Measurements from ENCODE around the gene SLC22A5.
A peak's percentile ranks its signal among the peaks of the same experiment; 100 is the strongest.

Gene SLC22A5

DNA sequence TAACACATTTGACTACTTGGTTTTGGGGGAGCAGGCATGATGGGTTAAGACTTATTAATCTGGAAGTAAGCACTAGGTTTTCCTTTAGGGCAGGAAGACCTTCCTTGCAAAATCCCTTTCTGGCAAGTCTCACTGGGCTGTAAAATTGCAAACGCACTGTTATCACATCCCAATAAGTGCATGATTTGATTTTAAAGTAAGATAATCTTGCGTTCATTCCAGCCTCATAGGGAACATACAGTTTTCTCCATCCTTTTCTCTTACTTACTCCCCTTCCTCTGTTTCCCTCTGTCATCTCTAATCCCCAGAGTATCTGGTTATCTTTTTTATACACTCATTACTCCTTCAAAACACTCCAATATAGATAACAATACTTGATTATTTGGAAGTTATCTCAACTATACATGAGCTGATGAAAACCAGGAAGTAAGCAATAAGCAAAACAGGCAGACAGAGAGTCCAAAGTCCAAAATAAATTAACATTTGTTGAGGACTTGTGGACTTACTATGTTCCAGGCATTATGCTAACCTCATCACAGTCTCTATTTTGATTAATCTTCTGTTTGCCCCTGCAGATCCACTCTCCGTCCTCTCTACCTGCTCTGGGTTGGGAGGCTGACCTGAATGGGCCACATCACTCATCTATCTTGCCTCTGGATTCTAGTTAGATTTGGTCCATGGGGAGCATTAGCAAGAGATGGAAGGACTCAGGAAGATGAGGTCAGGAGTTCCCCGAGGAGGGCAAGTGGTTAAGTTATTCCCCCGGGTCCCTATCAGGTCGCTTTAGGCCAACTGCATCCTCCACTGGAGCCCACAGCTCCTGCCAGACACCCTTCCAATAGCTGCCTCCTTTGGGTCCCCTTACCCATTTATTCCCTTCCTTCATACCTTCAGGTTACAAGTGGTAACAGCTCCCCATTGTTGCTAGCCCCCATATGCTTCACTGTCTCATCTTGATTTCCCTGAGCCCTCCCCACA lies 60.2 kb downstream of the SLC22A5 start:
- Histone ChIP-seq H3K27me3 (ENCODE audit: control insufficient read depth in 5 of 5, insufficient read depth in 4 of 5, low read length in 5 of 5) (no peaks in the 10 kb centered on the region), H3K4me1 (ENCODE audit: control insufficient read depth in 5 of 5, insufficient read depth in 5 of 5, low read length in 5 of 5) (peaks cover 26 to 82% (median 58%) of the 10 kb centered on the region in 5 donors), H3K36me3 (ENCODE audit: control insufficient read depth in 5 of 5, insufficient read depth in 5 of 5, low read length in 5 of 5) (peaks cover 0 to 6% (median 2%) of the 10 kb centered on the region in 5 donors), H3K9me3 (ENCODE audit: control insufficient read depth in 5 of 5, low read length in 5 of 5) (no peaks in the 10 kb centered on the region), H3K9ac (ENCODE audit: low read length in 5 of 5) (peak overlapping the region in 1 of 5 donors; percentile 18), H3K4me3 (ENCODE audit: low read depth in 1 of 5, low read length in 5 of 5) (no peak overlapping the region), H3K27ac (ENCODE audit: low read depth, low read length) (no peak overlapping the region)

GRCh38 chr5:132430746-132431145 lies 61.2 kb downstream of the SLC22A5 start:
- no peak overlapping the region for H3K4me3 ChIP-seq (ENCODE audit: low read depth in 1 of 5, low read length in 5 of 5)
- peaks cover 0 to 10% (median 4%) of the 10 kb centered on the region in 5 donors for H3K36me3 ChIP-seq (ENCODE audit: control insufficient read depth in 5 of 5, insufficient read depth in 5 of 5, low read length in 5 of 5)
- H3K4me1 ChIP-seq (ENCODE audit: control insufficient read depth in 5 of 5, insufficient read depth in 5 of 5, low read length in 5 of 5): peaks cover 26 to 82% (median 55%) of the 10 kb centered on the region in 5 donors
- H3K27ac ChIP-seq (ENCODE audit: low read depth, low read length): no peak overlapping the region
- H3K9ac ChIP-seq (ENCODE audit: low read length in 5 of 5): no peak overlapping the region
- no peaks in the 10 kb centered on the region for H3K27me3 ChIP-seq (ENCODE audit: control insufficient read depth in 5 of 5, insufficient read depth in 4 of 5, low read length in 5 of 5)
- H3K9me3 ChIP-seq (ENCODE audit: control insufficient read depth in 5 of 5, low read length in 5 of 5): no peaks in the 10 kb centered on the region

- H3K27me3 ChIP-seq (ENCODE audit: control insufficient read depth in 5 of 5, insufficient read depth in 4 of 5, low read length in 5 of 5): no peaks in the 10 kb centered on the region
- peaks cover 23 to 80% (median 54%) of the 10 kb centered on the region in 5 donors for H3K4me1 ChIP-seq (ENCODE audit: control insufficient read depth in 5 of 5, insufficient read depth in 5 of 5, low read length in 5 of 5)
- H3K9me3 ChIP-seq (ENCODE audit: control insufficient read depth in 5 of 5, low read length in 5 of 5): no peaks in the 10 kb centered on the region
- no peak overlapping the region for H3K9ac ChIP-seq (ENCODE audit: low read length in 5 of 5)
- H3K36me3 ChIP-seq (ENCODE audit: control insufficient read depth in 5 of 5, insufficient read depth in 5 of 5, low read length in 5 of 5): peaks cover 0 to 10% (median 4%) of the 10 kb centered on the region in 5 donors
- no peak overlapping the region for H3K27ac ChIP-seq (ENCODE audit: low read depth, low read length)
- no peak overlapping the region for H3K4me3 ChIP-seq (ENCODE audit: low read depth in 1 of 5, low read length in 5 of 5)
Observed at GRCh38 chr5:132431632-132432031, 62.1 kb downstream of the SLC22A5 start.

DNA sequence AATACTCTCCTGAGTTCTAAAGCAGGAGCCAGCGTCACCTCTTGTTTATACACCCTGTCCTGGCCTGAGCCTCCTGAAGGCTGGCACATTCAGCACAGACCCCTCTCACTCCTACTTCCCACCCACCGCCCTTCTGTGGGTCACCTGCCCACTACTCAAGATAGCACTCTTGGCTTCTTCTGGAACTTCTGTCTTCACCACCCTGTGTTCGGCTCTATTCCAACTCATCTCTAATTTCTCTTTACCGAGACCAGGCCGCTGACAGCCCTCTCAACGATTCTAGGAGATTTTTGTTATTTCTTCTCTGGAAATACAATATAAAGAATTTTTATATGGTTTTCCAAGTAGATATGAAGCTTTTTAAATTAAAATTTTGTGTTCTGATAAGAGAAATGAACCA lies 63.6 kb downstream of the SLC22A5 start:
- Histone ChIP-seq H3K9ac (ENCODE audit: low read length in 5 of 5) (no peak overlapping the region), H3K36me3 (ENCODE audit: control insufficient read depth in 5 of 5, insufficient read depth in 5 of 5, low read length in 5 of 5) (peaks cover 0 to 10% (median 4%) of the 10 kb centered on the region in 5 donors), H3K4me3 (ENCODE audit: low read depth in 1 of 5, low read length in 5 of 5) (no peak overlapping the region), H3K27ac (ENCODE audit: low read depth, low read length) (no peak overlapping the region), H3K9me3 (ENCODE audit: control insufficient read depth in 5 of 5, low read length in 5 of 5) (no peaks in the 10 kb centered on the region), H3K4me1 (ENCODE audit: control insufficient read depth in 5 of 5, insufficient read depth in 5 of 5, low read length in 5 of 5) (peaks cover 19 to 79% (median 53%) of the 10 kb centered on the region in 5 donors), H3K27me3 (ENCODE audit: control insufficient read depth in 5 of 5, insufficient read depth in 4 of 5, low read length in 5 of 5) (no peaks in the 10 kb centered on the region)

DNA sequence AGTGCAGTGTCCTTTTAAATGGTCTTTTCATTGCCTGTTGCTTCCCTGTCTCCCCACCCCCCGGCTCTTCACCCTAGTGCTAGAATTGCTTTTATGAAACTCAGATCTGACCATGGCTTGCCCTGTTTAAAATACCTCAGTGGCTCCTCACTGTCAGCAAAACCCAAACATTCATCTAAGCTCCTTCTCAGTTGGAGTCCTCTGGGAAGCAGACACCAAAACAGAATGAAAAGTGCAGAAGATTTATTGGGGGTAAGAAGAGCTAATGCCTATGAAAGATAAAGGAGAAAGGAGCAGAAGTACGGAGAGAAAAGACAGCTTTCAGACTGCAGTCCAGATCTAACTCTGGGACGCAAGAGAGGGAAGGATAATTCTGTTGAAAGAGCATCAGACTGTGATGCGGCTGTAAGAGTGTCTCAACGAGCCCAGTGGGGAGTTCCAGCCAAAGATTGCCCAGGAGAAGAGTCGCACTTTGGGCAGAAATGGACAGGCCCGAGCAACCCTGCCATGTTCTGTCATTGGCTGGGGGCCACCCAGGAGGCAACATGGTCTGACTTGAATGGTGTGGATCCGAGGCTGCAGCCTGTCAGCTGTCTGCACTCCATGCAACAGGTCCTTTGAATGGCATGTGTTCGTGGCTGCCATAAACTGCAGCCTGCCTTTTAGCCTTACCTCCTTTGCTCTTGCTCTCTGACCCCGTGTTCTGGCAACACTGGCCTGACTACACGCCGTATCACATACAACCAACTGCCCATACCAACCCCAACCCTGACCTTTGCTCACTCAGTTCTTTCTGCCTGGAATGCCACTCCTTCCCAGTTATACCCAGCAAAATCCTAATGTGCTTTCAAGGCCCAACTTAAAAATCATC lies 65.1 kb downstream of the SLC22A5 start:
- Histone ChIP-seq H3K4me1 (ENCODE audit: control insufficient read depth in 5 of 5, insufficient read depth in 5 of 5, low read length in 5 of 5) (peaks cover 21 to 79% (median 53%) of the 10 kb centered on the region in 5 donors), H3K27ac (ENCODE audit: low read depth, low read length) (peak overlapping the region; percentile 45)

DNA sequence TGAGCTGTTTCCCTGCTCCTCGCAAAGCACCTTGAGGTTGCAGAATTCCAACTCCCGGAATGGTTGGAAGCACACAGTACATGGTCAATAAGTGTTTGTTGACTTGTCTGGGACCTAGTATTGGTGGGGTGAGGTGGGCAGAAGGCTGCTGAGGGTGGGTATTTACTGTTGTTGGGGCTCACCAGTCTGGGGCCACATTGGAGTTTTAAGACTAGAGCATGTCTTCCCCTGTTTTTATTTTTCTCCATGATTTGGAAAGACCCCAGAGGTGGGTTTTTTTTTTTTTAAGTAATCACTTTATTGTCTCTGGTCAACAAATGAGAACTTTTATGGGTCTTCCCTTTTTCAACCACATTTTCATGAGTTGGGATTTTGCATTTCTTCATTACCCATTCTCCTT lies 65.9 kb downstream of the SLC22A5 start:
- Histone ChIP-seq H3K4me3 (ENCODE audit: low read depth in 1 of 5, low read length in 5 of 5) (no peak overlapping the region), H3K27me3 (ENCODE audit: control insufficient read depth in 5 of 5, insufficient read depth in 4 of 5, low read length in 5 of 5) (no peaks in the 10 kb centered on the region), H3K4me1 (ENCODE audit: control insufficient read depth in 5 of 5, insufficient read depth in 5 of 5, low read length in 5 of 5) (peaks cover 23 to 76% (median 55%) of the 10 kb centered on the region in 5 donors), H3K9me3 (ENCODE audit: control insufficient read depth in 5 of 5, low read length in 5 of 5) (no peaks in the 10 kb centered on the region), H3K27ac (ENCODE audit: low read depth, low read length) (peak overlapping the region; percentile 45), H3K36me3 (ENCODE audit: control insufficient read depth in 5 of 5, insufficient read depth in 5 of 5, low read length in 5 of 5) (peaks cover 0 to 10% (median 4%) of the 10 kb centered on the region in 5 donors), H3K9ac (ENCODE audit: low read length in 5 of 5) (peak overlapping the region in 1 of 5 donors; percentile 15)

More for the DNA sequence above, 65.1 kb downstream of the SLC22A5 start:
- Histone ChIP-seq H3K9me3 (ENCODE audit: control insufficient read depth in 5 of 5, low read length in 5 of 5) (no peaks in the 10 kb centered on the region), H3K36me3 (ENCODE audit: control insufficient read depth in 5 of 5, insufficient read depth in 5 of 5, low read length in 5 of 5) (peaks cover 0 to 10% (median 4%) of the 10 kb centered on the region in 5 donors), H3K27me3 (ENCODE audit: control insufficient read depth in 5 of 5, insufficient read depth in 4 of 5, low read length in 5 of 5) (no peaks in the 10 kb centered on the region), H3K9ac (ENCODE audit: low read length in 5 of 5) (peak overlapping the region in 2 of 5 donors; percentile 15 to 30), H3K4me3 (ENCODE audit: low read depth in 1 of 5, low read length in 5 of 5) (no peak overlapping the region)

DNA sequence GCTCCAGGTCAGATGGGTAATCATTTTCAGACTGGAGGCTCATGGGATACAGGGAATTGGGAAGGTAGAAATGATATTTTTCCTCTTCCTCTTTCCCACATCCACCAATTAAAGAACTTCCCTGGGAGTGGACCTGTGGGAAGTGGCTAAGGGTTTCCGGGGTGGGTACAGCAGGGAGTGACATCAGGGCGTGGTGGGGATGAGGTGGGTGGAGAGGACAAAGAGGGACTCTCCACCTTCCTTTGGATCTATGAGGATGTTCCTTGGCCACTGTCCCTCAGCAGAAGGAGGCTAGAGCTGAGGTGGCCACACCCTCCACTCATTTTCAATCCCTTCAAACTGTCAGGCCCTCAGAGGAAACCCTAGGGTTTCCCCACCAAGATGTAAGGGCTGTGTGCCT lies 66.4 kb downstream of the SLC22A5 start:
- H3K9me3 ChIP-seq (ENCODE audit: control insufficient read depth in 5 of 5, low read length in 5 of 5): no peaks in the 10 kb centered on the region
- H3K4me1 ChIP-seq (ENCODE audit: control insufficient read depth in 5 of 5, insufficient read depth in 5 of 5, low read length in 5 of 5): peaks cover 23 to 72% (median 55%) of the 10 kb centered on the region in 5 donors
- H3K36me3 ChIP-seq (ENCODE audit: control insufficient read depth in 5 of 5, insufficient read depth in 5 of 5, low read length in 5 of 5): peaks cover 0 to 7% (median 4%) of the 10 kb centered on the region in 5 donors
- no peaks in the 10 kb centered on the region for H3K27me3 ChIP-seq (ENCODE audit: control insufficient read depth in 5 of 5, insufficient read depth in 4 of 5, low read length in 5 of 5)
- no peak overlapping the region for H3K9ac ChIP-seq (ENCODE audit: low read length in 5 of 5)
- no peak overlapping the region for H3K4me3 ChIP-seq (ENCODE audit: low read depth in 1 of 5, low read length in 5 of 5)
- H3K27ac ChIP-seq (ENCODE audit: low read depth, low read length): peak overlapping the region; percentile 45

- Histone ChIP-seq H3K27ac (ENCODE audit: low read depth, low read length) (peak overlapping the region; percentile 89), H3K4me3 (ENCODE audit: low read depth in 1 of 5, low read length in 5 of 5) (no peak overlapping the region), H3K36me3 (ENCODE audit: control insufficient read depth in 5 of 5, insufficient read depth in 5 of 5, low read length in 5 of 5) (peaks cover 0 to 6% (median 4%) of the 10 kb centered on the region in 5 donors), H3K4me1 (ENCODE audit: control insufficient read depth in 5 of 5, insufficient read depth in 5 of 5, low read length in 5 of 5) (peaks cover 23 to 66% (median 51%) of the 10 kb centered on the region in 5 donors), H3K9me3 (ENCODE audit: control insufficient read depth in 5 of 5, low read length in 5 of 5) (no peaks in the 10 kb centered on the region), H3K9ac (ENCODE audit: low read length in 5 of 5) (peak overlapping the region in 4 of 5 donors; percentile 1 to 44 (median 24)), H3K27me3 (ENCODE audit: control insufficient read depth in 5 of 5, insufficient read depth in 4 of 5, low read length in 5 of 5) (no peaks in the 10 kb centered on the region)
Observed at GRCh38 chr5:132436936-132437335, 67.4 kb downstream of the SLC22A5 start.

DNA sequence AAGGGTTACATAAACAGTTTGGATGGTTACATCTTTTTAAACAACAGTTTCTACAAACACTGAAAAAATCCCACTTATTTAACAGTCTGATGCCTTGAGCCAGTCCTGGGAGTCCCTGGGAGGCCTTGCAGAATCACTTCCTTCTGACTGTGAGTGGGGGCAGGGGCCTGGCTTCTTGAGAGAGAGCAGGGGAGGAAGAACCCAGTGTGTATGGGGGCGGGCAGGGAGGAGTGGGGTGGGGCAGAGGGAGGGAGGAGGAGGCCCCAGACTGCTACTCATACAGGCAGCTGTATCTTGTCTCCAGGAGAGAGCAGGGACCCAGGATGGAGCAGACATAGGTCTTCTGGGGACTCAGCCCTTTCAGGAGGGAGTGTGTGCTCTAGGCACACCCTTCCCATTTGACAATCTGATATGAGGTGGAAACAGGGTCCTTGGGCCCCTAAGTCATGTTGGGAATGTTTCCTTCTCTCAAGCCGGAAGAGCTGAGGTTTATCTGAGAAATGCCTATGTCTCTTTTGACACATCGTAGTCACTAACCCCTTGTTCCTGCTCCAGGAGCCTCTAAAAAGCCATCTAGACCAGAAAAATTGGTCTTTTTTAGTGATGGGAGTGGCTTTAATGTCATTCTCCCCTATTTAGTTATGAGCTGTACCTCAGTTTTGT lies 68.2 kb downstream of the SLC22A5 start:
- Histone ChIP-seq H3K36me3 (ENCODE audit: control insufficient read depth in 5 of 5, insufficient read depth in 5 of 5, low read length in 5 of 5) (peaks cover 0 to 5% (median 4%) of the 10 kb centered on the region in 5 donors), H3K9ac (ENCODE audit: low read length in 5 of 5) (peak overlapping the region in 4 of 5 donors; percentile 7 to 44 (median 26)), H3K27me3 (ENCODE audit: control insufficient read depth in 5 of 5, insufficient read depth in 4 of 5, low read length in 5 of 5) (no peaks in the 10 kb centered on the region), H3K4me3 (ENCODE audit: low read depth in 1 of 5, low read length in 5 of 5) (no peak overlapping the region), H3K27ac (ENCODE audit: low read depth, low read length) (peak overlapping the region; percentile 89), H3K4me1 (ENCODE audit: control insufficient read depth in 5 of 5, insufficient read depth in 5 of 5, low read length in 5 of 5) (peaks cover 23 to 65% (median 51%) of the 10 kb centered on the region in 5 donors), H3K9me3 (ENCODE audit: control insufficient read depth in 5 of 5, low read length in 5 of 5) (no peaks in the 10 kb centered on the region)

Data from subcutaneous abdominal adipose tissue (tissue), 5 donors.